Activated T-helper 1 cell treated with Interleukin-2 at 50 U/mL for 16 hours (primary cell): ENCODE results near the gene OSM.

Source experiments
- DNase-seq: peaks from one replicate; pipeline ENCODE4 v3.0.0-alpha.2; 2020; ENCODE audit warnings: low read depth

Gene OSM

DNA sequence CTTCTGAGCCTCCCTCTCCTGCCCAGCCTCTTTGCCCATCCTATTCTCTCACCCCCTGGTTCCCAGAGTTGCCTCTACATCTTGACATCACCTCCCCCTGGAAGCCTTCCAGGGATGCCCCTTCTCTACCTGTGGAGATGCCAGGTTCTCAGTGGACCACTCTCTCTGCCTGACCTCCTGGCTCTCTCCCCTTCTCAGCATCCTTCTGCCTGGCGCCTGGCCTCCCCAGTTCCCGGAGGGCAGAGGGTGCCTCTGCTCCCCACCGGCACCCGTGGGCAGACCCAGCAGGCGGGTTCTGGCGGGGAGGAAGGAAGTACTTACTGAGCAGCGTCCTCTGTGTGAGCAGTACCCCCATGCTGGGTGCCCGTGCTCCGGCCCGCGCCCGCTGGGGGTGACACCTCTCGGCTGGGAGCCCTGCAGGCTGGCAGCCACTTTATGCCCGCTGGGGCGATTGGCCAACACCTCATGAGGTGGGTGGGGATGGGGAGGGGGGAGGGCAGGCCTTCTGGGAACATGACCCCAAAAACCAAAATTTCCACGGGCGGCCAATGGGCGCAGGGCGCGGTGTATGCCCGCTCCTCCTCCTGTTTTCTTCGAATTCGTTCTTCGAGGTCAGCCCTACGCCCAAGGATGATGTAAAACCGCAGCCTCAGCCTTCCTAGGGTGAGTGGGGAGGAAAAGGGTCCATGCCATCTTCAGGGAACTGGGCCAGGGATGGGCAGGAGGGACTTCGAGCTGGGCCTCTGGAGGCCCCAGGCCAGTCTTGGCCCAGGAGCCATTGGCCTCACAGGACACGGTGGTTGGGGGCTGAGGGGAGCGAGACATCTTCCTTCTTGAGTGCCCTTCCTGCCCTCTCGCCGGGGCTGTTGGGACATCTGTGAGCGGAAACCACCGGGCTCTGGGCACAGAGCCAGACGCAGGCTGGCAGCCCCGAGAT lies at the start of gene OSM:
TSS of gene OSM (minus strand) at position 407 of the 937 bp plus-strand sequence. CDS start at position 355, 52 bp downstream.
- DNase-seq, result peak; percentile 56

DNA sequence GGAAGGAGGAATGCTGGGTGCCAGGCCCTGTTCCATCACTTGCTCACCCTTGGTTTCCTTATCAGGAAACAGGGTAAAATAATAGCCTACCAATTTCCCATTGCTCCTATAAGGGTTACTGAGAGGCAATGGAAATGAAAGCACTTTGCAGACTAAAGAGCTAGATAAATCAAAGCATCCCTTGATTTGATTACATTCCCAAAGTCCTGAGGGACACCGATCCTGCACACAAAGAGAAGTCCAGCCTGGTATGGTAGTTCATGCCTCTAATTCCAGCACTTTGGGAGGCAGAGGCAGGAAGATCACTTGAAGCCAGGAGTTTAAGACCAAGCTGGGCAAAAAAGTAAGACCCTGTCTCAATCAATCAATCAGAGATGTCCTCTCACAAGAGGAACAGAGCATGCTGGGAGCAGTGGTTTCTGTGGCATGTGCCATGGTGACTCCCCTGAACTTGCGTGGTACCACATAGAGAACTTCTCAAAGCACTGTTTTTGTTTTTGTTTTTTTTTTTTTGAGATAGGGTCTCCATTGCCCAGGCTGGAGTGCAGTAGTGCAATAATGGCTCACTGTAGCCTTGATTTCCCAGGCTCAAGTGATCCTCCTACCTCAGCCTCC lies 49.4 kb upstream of the OSM start:
- DNase-seq, result no peak

DNA sequence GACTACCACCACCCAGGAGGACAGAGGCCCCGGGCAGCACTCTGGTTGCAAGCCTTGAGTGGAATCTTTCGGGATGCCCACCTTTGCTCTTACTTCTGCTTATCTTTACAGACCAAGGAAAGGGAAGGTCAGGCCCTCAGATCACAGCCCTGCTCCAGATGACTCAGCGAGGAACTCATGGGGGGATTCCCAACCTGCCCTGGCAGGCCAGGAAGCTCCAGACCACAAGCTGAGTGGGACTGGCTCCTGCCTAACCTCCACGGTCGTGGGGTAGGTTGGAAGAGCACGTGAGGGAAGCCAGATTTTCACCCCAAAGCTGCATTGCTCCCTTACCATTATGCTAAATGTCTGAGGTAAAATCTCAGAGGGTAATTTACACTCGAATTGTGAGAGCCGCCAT lies 48.3 kb upstream of the OSM start:
- peak; percentile 26 for DNase-seq

DNA sequence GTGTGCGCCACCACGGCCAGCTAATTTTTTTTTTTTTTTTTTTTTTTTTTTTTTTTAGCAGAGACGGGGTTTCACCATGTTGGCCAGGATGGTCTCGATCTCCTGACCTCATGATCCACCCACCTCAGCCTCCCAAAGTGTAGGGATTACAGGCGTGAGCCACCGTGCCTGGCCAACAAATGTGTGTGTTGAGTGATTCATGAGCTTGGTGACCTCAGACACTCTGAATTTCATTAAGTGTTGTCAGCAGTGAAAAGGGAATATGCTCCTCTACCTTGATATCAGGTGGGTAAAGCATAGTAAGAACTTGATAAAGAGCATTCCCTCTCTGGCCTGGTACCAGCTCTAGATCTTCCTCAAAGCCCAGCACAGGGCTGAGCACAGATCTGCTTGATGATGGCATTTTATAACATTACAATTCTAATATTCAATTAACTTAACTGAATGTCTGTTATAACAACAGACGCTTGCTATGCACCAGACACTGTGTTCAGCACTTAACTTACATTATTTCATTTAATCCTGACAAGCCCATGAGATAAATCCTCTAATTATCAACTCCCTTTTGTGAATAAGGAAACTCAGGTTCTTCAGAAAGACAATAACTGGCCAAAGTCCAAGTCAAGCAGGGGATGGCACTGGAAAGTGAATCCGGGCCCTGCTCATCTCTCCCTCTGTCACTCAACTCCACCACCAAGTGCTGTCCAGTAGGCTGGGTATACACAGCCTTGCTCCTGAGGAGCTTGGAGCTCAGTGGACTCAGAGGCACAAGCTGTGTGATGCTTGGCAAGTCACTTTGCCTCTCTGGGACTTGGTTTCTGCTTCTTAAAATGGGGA lies 47.1 kb upstream of the OSM start:
- no peak for DNase-seq

DNA sequence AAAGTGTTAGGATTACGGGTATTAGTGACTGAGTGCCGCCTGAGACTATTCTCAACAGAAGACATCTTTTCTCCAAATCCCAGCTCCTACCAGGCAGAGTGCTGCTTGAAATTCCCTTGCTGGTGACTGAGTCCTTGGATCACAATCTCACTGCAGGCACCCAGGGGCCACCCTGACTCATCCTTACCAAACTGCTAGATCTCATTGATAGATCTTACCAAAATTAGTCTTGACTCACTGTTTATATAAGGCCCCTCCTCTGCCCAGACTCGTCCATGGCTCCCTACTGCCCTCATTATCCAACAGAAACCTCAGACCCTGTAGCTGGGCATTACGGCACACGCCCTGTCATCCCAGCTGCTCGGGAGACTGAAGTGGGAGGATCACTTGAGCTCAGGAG lies 45.4 kb upstream of the OSM start:
- no peak for DNase-seq

DNA sequence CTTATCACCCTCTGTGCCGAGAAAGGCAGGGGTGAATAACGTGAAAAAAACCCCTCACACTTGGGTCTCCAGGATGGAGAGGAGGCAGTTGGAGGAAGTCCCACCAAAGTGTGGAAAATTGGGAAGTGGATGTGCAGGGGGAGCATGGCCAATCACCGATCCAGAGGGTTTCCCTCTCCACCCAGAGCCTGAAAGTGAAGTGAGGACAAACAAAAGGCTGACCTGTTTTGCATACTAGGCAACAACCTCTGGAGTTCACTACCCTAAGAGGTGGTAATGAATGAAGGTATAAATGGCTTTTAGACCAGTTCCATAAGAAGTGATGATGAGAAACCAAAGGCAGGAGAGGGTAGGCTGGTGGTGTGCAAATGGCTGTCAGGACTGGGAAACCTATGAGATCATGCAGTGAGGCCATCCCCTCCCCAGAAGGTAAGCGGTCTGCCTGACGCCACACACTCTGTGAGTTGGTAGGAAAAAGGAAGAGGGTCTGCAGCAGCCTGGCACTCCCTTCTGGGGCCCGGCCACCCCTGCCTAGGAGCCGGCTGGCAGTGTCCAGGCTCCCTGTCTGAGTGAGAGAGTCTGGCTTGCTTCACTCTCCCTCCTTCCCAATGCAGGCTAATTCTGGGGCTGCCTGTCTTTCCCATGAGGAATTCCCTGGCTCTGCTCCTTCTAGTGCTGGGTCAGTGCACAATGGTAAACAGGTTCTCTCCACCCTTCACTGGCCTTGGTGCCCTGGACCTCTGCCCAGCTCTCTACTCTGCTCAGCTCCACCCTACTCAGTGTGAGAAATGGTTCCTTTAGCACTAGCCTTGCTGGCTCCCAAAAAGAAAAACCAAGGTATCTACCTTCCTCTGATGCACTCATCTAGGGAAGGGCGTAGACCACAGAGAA lies 44.5 kb upstream of the OSM start:
- DNase-seq, result no peak

DNA sequence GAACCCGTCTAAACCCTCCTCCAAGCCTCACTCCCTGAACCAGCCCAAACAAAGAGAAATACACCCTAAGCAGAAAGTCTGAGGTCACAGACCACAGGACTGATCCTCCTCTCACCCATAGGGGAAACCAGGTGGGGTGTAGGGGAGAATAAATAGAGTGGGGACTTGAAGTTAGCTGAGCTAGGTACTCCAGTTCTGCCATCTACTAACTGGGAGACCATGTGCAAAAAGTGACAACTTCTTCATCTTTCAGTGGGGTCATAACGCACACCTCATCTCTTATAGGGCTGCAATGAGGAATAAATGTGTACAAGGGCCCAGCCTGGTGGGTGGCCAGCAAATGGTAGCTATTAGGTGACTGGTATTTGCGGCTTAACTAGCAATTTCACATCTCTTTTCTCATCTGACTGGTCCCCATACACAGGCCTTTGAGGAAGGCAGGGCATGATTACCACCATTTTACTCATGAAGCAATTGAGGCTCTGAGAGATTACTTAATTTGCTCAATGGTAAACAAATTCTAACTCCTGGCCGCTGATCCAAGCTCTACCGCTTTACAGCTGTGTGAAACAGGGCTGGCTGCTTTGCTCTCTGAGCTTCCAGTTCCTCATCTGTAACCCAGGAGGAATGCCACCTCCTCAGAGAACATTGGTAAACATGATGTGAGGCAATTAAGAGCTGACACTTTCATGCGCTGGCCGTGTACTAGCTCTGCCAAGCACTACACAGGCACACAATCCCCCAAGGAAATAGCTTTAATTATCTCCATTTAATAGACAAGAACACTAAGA lies 43.5 kb upstream of the OSM start:
- no peak for DNase-seq

DNA sequence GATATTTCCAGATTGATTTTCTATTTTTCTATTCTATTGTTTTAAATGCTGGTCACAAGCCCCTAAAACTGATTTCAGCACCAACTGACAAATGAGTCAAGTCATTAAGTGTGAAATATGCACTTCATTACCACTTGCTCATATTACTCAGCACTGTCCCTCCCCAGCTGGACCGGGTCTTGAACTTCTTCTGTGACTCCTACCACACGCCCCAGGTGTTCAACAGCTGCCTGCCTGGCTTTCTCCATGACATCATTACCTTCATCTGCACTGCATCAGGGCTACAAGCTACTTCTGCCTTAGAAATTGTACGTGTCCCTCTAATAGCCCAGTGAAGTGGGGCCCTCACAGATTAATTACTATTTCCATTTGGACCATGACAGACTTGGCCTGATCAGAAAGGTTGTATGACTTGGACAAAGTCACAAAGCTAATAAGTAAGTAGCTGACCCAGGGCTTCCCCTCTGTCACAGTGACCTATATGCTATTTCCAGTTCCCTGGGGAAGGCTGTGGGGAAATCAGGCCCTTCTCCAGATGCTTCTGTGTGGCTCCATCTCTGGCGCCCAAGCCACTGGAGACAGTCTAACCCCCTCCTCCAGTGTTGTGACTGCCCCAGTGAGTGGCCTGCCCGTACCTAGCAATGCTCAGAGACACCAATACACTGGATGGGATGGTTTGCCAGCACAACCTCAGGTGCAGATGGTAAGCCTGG lies 42.0 kb upstream of the OSM start:
- no peak for DNase-seq

DNA sequence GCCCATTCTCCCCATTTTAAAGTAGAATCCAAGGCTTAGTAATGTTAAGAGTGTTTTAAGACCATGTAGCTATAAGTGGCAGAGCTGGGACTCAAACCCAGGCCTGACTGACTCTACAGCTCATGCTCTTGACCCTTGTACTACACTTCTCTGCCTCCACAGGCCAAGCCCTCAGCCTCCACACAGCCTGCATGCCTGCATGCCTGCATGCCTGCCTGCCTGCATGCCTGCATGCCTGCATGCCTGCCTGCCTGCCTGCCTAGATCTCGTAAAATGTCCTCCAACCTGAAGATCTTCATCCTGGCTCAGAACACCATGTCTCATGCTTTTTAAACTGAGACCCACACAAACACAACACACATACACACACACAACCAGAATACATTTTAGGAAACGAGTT lies 41.4 kb upstream of the OSM start:
- DNase-seq, result no peak

DNA sequence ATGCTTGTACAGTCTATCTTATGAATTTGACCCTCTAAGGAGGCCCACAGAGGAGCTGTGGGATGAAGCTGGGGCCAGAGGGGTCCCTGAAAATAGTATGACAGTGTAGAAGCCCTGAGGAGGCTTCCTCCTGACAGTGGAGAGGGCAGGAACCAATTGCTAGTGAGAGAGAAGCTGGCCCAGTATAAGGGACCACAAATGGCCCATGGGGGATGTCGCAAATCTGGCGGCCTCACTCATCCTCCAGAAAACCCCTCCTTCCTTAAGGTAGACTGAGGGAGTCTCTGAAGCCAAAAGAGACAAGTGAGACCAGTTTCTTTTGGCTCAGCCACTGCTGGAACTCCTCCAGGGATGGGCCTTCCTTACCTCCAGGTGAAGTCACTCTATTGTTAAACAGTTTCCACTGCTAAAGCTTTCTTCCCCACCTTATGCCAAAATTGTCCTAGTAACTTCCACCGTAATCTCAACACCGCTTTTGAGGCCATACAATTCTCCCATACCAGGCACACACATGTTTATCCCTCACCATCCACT lies 40.5 kb upstream of the OSM start:
- no peak for DNase-seq

DNA sequence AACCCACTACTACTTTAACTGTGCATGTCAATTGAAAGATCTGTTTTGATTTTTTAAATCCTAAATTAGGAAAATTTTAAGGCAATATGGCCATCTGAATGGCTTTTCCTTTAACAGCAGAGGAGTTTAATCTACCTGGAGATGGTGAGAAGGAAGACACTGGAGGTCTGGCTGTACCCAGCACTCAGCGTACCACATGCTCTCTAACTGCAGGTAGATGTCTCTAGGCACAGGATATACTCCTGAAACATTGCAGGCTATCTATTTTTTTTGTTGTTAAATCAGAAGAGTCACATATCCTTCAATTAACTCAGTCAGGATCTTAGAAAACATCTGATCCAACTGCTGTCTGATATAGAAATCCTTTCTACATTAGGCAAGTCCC lies 40.0 kb upstream of the OSM start:
- DNase-seq, result no peak

DNA sequence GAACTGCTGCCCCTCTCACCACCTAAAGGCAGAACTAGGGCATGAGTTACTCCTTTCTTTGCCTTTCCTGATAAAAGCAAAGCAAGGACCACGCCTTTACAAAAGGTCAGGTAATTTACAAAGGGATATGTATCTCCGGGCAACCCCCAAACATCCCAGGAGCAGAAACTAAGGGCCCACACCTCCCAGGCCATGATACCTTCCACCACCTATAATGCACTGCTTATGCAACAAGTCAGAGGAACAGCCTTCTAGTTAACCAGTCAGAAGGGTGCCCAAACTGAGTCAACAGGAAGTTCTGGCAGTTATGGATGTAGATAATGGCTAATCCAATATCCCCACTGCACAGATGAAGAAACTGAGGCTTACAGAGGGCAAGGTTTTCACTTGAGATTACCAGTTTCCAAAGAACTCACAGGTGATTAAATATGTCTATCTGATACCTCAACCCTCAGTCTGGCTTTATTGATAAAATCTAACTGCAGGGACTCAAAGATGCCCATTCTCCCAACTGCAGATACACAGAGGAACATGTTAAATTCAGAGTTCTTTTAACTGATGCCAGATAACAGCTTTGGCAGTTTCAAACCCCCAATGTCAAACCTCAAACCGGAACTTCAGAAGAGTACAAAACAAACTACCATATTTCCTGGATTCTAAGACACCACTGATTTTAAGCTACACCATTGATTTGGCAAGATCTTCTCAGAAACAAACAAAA lies 39.4 kb upstream of the OSM start:
- DNase-seq, result no peak

DNA sequence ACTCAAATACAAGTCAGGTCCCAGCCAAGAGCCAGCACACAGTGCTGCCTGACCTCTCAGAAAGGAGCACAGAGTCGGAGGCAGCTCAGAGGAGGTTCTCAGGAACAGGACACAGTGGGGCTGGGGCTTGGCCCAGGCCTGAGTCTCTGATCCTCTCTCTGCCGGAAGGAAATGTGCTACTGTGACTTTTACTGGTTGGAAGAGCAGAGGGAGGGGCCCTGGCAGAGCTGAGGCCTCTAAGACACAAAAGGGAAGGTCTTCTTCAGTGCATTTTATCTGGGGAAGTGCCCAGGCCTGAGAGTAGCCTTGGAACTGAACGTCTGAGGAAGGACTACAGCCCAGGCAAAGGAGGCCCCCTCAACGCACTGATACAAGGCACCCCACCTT lies 38.9 kb upstream of the OSM start:
- DNase-seq, result peak; percentile 43

DNA sequence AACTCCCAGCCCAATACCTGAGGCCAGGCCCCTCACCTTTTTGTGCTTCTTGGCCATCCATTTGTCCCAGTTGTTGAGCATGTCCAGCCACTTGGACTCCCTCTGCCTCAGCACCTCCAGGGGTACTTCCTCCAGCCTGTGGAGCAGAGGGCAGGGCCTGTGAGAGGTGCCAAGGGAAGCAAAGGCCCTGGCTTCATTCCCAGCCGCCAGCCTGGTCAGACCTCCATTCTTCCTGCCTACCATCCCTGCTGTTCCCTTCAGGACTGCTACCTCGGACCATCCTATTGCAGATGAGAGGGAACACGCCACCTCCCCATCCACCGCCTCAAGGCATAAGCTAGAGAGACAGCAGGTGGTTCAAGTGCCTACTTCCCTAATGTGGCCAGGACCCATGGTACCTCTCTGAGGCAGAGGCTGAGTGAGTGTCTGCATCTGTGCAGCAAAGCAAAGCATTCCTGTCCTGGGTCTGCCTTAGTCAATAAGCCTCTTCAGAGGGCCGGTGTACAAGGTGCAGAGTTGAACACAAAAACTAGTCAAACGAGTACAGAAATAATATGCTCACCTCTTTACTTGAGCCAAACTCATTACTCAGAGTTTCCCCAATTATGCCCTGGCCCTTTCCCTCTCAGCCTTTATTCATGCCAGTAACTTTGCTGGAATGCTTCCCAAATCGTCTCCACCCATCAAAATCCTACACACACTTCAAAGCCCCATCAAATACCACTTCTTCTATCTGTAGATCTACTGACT lies 38.0 kb upstream of the OSM start:
- DNase-seq, result no peak

DNA sequence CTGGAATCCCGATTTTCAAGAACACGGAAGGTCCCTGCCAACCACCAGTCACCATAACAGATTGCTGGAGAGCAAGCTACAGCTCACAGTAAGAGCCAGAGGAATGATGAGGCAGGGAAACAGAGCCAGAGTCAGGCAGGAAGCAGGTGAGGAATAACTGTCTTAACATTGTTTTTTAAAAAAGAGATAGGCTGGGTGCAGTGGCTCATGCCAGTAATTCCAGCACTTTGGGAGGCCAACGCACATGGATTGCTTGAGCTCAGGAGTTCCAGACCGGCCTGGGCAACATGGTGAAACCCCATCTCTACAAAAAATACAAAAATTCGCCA lies 36.1 kb upstream of the OSM start:
- DNase-seq, result no peak

DNA sequence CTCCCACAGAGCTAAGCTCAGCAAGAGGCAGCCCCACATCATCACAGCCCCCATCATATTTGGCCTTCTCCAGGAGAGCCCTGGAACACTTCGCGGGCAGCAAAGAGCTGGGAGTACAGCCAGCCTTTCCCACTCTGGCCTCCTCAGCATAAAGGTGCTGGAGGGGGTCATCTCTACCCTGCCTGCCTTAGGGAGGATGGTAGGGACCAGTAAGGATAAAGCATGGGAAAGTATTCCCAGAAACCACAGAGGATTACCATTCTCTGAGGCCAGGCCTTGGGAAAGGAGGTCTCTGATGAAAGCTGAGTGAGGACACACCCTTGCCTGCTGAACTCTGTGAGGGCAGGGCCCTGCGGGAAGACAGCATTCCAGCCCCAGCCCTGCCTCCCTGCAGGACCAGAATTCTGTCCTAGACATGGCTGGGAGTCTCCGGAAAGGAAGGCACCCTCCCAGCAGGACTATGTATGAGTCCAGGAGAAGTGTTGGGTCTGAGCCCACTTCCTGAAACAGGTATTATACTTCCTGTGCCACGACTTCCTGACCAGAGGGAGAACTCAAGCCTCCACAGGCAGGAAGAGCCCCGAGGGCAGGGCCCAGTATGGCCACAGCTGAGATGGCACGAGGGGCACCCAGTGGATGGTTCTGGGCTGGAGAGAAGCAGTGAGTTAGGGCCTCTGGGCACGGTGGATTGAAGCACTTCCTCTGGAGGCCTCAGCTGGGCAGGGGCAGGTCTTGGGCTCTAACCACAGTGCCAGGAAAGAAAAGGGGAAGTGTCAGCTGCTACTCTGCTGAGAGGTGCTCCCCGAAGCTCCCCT lies 35.6 kb upstream of the OSM start:
- no peak for DNase-seq

DNA sequence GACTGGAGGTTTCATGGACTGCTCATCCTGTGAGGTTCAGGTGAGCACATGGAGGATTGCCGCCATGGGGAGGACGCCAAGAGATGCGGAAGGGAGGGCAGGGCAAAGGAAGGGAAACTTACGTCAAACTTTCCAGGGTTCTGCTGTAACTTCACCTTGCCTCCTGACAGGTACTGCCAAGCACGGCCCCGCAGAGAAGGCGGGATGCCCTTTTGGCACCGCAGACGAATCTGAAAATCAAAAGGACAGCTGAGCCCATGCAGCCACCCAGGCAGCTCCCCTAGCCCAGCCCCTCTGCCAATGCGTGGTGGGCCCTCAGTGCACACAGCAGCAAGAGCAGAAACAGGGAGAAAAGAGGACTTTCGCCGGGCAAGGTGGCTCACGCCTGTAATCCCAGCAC lies 32.7 kb upstream of the OSM start:
- no peak for DNase-seq
